ENCODE results near the gene OIP5.

DNA sequence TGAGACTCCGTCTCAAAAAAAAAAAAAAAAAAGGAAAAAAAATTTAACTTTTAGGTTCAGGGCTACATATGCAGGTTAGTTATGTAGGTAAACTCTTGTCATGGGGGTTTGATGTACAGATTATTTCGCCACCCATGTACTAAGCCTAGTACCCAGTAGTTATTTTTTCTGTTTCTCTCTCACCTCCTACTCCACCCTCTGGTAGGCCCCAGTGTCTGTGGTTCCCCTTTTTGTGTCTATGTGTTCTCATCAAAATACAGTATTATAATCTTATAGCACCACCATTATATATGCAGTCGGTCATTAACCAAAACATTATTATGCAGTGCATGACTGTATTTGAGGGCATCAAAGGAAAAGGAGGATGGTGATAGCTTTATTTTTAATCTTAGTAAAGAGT is 54.1 kb downstream of the OIP5 start:
- TF ChIP-seq POLR2A (IDR thresholded peaks at IDR 0.05; ENCODE audit: low read length) (no peak), GATA1 (IDR thresholded peaks at IDR 0.05; ENCODE audit: low read depth, low read length) (no peak)
